ENCODE results near the gene STK36. TPM values are rescaled to one million over a fixed set of nuclear protein-coding genes. Genes with fewer than 3 reads are reported as not detected.

Gene STK36
- total and polyA plus RNA-seq, 4 donors, result 18.0 to 70.6 (median 31.3) TPM

DNA sequence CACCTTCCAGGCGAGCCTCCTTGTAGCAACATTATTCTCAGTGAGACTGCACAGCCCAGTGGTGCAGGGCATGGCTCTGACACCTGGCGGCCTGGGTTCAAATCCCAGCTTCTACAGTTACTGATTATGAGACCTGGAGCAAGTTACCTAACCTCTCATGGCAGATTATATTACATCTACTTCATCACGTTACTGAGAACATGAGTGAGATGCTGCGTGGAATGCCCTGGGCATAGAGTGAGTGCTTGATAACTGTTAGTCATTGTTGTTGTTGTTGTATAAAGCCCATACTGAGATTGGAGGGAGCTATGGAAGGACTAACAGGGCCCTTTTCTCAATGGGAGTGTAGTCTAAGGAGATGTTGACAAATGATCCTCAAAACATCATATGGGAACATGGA is 45.5 kb upstream of the STK36 start:
- Histone ChIP-seq H3K4me3 (no peak overlapping the region), H3K4me1 (ENCODE audit: control insufficient read depth in 5 of 5, insufficient read depth in 5 of 5, low read length in 5 of 5) (peaks cover 0 to 6% (median 0%) of the 10 kb centered on the region in 5 donors), H3K9ac (ENCODE audit: insufficient read depth in 1 of 2, low read length in 2 of 2) (no peak overlapping the region), H3K36me3 (ENCODE audit: control insufficient read depth in 4 of 4, insufficient read depth in 4 of 4, low read length in 4 of 4) (peaks cover 0 to 4% (median 0%) of the 10 kb centered on the region in 4 donors), H3K27ac (ENCODE audit: low read depth in 1 of 2, low read length in 1 of 2) (no peak overlapping the region), H3K27me3 (ENCODE audit: control insufficient read depth in 3 of 3, insufficient read depth in 3 of 3, low read length in 2 of 3) (no peaks in the 10 kb centered on the region), H3K9me3 (ENCODE audit: control insufficient read depth in 4 of 4, insufficient read depth in 3 of 4, low read length in 3 of 4) (no peaks in the 10 kb centered on the region)
- TF ChIP-seq, protein P1, sequence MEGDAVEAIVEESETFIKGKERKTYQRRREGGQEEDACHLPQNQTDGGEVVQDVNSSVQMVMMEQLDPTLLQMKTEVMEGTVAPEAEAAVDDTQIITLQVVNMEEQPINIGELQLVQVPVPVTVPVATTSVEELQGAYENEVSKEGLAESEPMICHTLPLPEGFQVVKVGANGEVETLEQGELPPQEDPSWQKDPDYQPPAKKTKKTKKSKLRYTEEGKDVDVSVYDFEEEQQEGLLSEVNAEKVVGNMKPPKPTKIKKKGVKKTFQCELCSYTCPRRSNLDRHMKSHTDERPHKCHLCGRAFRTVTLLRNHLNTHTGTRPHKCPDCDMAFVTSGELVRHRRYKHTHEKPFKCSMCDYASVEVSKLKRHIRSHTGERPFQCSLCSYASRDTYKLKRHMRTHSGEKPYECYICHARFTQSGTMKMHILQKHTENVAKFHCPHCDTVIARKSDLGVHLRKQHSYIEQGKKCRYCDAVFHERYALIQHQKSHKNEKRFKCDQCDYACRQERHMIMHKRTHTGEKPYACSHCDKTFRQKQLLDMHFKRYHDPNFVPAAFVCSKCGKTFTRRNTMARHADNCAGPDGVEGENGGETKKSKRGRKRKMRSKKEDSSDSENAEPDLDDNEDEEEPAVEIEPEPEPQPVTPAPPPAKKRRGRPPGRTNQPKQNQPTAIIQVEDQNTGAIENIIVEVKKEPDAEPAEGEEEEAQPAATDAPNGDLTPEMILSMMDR (IDR thresholded peaks at IDR 0.05; ENCODE audit: control extremely low read depth, extremely low read depth), result no peak
- no peak for DNase-seq
- ATAC-seq (ENCODE audit: insufficient read depth, low FRiP score), result no peak
- 88 to 90% methylated on average over 4 of the region's 4 CpGs for WGBS, 2 donors

GRCh38 chr2:218627939-218628338 is 43.9 kb upstream of the STK36 start:
- TF ChIP-seq, protein P1 (IDR thresholded peaks at IDR 0.05; ENCODE audit: control extremely low read depth, extremely low read depth), result no peak
- 90 to 91% methylated on average over 4 of the region's 4 CpGs for WGBS, 2 donors
- Histone ChIP-seq H3K27ac (ENCODE audit: low read depth in 1 of 2, low read length in 1 of 2) (no peak overlapping the region), H3K9me3 (ENCODE audit: control insufficient read depth in 4 of 4, insufficient read depth in 3 of 4, low read length in 3 of 4) (no peaks in the 10 kb centered on the region), H3K27me3 (ENCODE audit: control insufficient read depth in 3 of 3, insufficient read depth in 3 of 3, low read length in 2 of 3) (no peaks in the 10 kb centered on the region), H3K36me3 (ENCODE audit: control insufficient read depth in 4 of 4, insufficient read depth in 4 of 4, low read length in 4 of 4) (peaks cover 0 to 4% (median 0%) of the 10 kb centered on the region in 4 donors), H3K4me3 (no peak overlapping the region), H3K4me1 (ENCODE audit: control insufficient read depth in 5 of 5, insufficient read depth in 5 of 5, low read length in 5 of 5) (peaks cover 0 to 3% (median 0%) of the 10 kb centered on the region in 5 donors), H3K9ac (ENCODE audit: insufficient read depth in 1 of 2, low read length in 2 of 2) (no peak overlapping the region)
- DNase-seq, result no peak
- no peak for ATAC-seq (ENCODE audit: insufficient read depth, low FRiP score)

- Histone ChIP-seq H3K36me3 (ENCODE audit: control insufficient read depth in 4 of 4, insufficient read depth in 4 of 4, low read length in 4 of 4) (peaks cover 5 to 26% (median 19%) of the 10 kb centered on the region in 4 donors), H3K27me3 (ENCODE audit: control insufficient read depth in 3 of 3, insufficient read depth in 3 of 3, low read length in 2 of 3) (no peaks in the 10 kb centered on the region), H3K9me3 (ENCODE audit: control insufficient read depth in 4 of 4, insufficient read depth in 3 of 4, low read length in 3 of 4) (no peaks in the 10 kb centered on the region), H3K9ac (ENCODE audit: insufficient read depth in 1 of 2, low read length in 2 of 2) (no peak overlapping the region), H3K4me1 (ENCODE audit: control insufficient read depth in 5 of 5, insufficient read depth in 5 of 5, low read length in 5 of 5) (no peaks in the 10 kb centered on the region), H3K4me3 (no peak overlapping the region), H3K27ac (ENCODE audit: low read depth in 1 of 2, low read length in 1 of 2) (peak overlapping the region in 1 of 2 donors; percentile 4)
- DNase-seq, result peak in 1 of 3 donors; percentile 34
- 64 to 65% methylated on average over 4 of the region's 4 CpGs for WGBS, 2 donors
- TF ChIP-seq, protein P1 (IDR thresholded peaks at IDR 0.05; ENCODE audit: control extremely low read depth, extremely low read depth), result no peak
- ATAC-seq (ENCODE audit: insufficient read depth, low FRiP score), result no peak
Measured at GRCh38 chr2:218631837-218632236, 40.0 kb upstream of the STK36 start.

DNA sequence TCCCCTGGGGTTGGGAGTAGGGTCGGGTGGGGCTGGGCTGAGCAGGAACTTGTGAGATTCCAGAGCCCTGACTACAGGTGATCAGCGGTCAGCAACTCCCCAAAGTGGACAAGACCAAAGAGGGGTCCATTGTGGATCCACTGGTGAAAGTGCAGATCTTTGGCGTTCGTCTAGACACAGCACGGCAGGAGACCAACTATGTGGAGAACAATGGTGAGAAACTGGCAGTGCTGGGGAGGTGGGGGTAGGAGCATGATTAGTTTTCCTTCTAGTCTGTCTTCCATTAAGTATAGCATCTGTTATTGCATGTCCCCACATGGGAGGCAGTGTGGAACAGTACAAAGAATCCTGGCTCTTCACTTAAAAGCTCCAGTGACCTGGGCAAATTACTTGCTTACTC is 36.2 kb upstream of the STK36 start:
- no peaks in the 10 kb centered on the region for H3K4me1 ChIP-seq (ENCODE audit: control insufficient read depth in 5 of 5, insufficient read depth in 5 of 5, low read length in 5 of 5)
- peaks cover 32 to 54% (median 43%) of the 10 kb centered on the region in 4 donors for H3K36me3 ChIP-seq (ENCODE audit: control insufficient read depth in 4 of 4, insufficient read depth in 4 of 4, low read length in 4 of 4)
- TF ChIP-seq, protein P1 (IDR thresholded peaks at IDR 0.05; ENCODE audit: control extremely low read depth, extremely low read depth), result no peak
- H3K9me3 ChIP-seq (ENCODE audit: control insufficient read depth in 4 of 4, insufficient read depth in 3 of 4, low read length in 3 of 4), result peaks cover 0 to 2% (median 0%) of the 10 kb centered on the region in 4 donors
- ATAC-seq (ENCODE audit: insufficient read depth, low FRiP score) (no peak), DNase-seq (no peak)
- no peak overlapping the region for H3K27ac ChIP-seq (ENCODE audit: low read depth in 1 of 2, low read length in 1 of 2)
- WGBS, 2 donors, result 94 to 95% methylated on average over 5 of the region's 5 CpGs
- H3K4me3 ChIP-seq, result no peak overlapping the region
- no peaks in the 10 kb centered on the region for H3K27me3 ChIP-seq (ENCODE audit: control insufficient read depth in 3 of 3, insufficient read depth in 3 of 3, low read length in 2 of 3)
- H3K9ac ChIP-seq (ENCODE audit: insufficient read depth in 1 of 2, low read length in 2 of 2), result no peak overlapping the region

Measured in lung (tissue), 12 donors.